HepG2 (cell line): ENCODE measurements around the gene ZBTB7C.

ENCODE experiments used
- ETV5 ChIP-seq: IDR thresholded peaks from 2 replicates; pipeline ENCODE4 v1.6.1; 2018; ENCODE audit warnings: missing biosample characterization, missing genetic modification reagents, inconsistent platforms, borderline replicate concordance
- SIN3A ChIP-seq: IDR thresholded peaks from 2 replicates; pipeline ENCODE4 v1.6.1; 2011; ENCODE audit warnings: low read depth, mild to moderate bottlenecking, control low read depth, low read length, borderline replicate concordance
- ZNF589 ChIP-seq: sonication (generic); formaldehyde crosslinking; conservative IDR thresholded peaks from 2 replicates; pipeline ENCODE4 v1.8.0; 2022; ENCODE audit warnings: mild to moderate bottlenecking, moderate library complexity, missing genetic modification reagents
- TF ChIP-seq, protein P1 (sequence below): sonication (generic); formaldehyde crosslinking; IDR thresholded peaks from 2 replicates; pipeline ENCODE4 v1.5.0; 2020; ENCODE audit warnings: mild to moderate bottlenecking, missing genetic modification reagents, moderate library complexity

DNA sequence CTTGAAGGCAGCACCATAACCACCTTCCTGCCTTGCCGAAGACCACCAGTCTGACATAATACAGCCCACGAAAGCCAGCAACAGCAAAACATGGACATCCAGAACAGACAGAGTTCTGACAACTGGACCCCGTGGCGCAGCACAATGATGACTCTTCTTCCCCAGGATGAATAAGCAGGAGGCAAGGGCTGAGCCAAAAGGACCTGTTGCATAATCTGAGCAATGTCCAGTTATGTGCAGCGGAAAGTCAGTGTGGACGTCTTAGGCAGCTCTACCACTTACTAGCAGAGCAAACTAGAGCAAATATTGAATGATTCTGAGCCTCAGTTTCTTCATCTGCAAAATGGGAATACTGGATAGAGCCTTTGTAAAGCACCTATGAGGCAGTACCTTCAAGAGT lies 225.1 kb downstream of the ZBTB7C start:
- TF ChIP-seq ETV5 (CRISPR knock-in tag) (no peak), SIN3A (no peak), ZNF589 (CRISPR knock-in tag) (no peak)
- TF ChIP-seq, protein P1, sequence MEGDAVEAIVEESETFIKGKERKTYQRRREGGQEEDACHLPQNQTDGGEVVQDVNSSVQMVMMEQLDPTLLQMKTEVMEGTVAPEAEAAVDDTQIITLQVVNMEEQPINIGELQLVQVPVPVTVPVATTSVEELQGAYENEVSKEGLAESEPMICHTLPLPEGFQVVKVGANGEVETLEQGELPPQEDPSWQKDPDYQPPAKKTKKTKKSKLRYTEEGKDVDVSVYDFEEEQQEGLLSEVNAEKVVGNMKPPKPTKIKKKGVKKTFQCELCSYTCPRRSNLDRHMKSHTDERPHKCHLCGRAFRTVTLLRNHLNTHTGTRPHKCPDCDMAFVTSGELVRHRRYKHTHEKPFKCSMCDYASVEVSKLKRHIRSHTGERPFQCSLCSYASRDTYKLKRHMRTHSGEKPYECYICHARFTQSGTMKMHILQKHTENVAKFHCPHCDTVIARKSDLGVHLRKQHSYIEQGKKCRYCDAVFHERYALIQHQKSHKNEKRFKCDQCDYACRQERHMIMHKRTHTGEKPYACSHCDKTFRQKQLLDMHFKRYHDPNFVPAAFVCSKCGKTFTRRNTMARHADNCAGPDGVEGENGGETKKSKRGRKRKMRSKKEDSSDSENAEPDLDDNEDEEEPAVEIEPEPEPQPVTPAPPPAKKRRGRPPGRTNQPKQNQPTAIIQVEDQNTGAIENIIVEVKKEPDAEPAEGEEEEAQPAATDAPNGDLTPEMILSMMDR (CRISPR knock-in tag), result no peak
